HG02973 (cell line): Measurements from ENCODE around the gene FSD1.

Source experiments
- ATAC-seq: cut with Tn5 transposase; IDR thresholded peaks from one replicate; pipeline ENCODE4 v1.9.1; 2021; ENCODE audit warnings: moderate library complexity; ENCODE audit not compliant: unreplicated experiment

The FSD1 gene

GRCh38 chr19:4361152-4362046 lies 57.0 kb downstream of the FSD1 start:
- ATAC-seq: no peak

GRCh38 chr19:4362101-4362828 lies 57.9 kb downstream of the FSD1 start:
- no peak for ATAC-seq

DNA sequence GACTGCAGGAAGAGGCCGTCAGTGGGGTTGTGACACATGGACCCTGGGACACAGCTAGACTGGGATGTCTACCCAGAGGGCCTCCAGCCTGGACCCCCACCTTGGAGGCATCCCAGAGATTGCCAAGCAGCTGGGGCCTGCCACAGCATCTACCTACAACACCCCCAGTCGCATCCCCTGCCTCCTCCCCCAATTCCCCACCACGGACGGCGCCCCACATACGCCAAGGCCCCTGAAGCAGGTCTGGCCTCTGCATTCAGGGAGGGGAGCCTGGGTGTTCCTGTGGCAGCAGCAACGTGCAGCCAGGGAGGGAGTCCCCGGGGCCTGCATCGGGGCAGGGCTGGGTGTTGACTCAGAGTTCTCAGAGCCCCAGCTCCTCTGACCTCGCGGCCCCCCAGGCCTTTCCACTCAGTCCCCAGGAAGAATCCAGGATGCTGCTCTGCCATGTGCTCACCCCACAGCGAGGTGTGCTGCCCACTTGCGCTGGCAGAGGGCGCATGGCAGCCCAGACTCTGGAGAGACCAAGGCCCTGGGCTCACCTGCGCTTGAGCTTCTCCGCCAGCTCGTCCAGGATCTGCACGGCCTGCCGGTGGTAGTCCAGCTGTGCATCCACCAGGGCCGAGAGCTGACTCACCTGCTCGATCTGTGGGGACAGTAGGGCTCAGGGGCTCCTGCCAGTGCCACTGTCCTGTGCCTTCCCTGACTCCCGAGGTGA lies 58.6 kb downstream of the FSD1 start:
- ATAC-seq: no peak

DNA sequence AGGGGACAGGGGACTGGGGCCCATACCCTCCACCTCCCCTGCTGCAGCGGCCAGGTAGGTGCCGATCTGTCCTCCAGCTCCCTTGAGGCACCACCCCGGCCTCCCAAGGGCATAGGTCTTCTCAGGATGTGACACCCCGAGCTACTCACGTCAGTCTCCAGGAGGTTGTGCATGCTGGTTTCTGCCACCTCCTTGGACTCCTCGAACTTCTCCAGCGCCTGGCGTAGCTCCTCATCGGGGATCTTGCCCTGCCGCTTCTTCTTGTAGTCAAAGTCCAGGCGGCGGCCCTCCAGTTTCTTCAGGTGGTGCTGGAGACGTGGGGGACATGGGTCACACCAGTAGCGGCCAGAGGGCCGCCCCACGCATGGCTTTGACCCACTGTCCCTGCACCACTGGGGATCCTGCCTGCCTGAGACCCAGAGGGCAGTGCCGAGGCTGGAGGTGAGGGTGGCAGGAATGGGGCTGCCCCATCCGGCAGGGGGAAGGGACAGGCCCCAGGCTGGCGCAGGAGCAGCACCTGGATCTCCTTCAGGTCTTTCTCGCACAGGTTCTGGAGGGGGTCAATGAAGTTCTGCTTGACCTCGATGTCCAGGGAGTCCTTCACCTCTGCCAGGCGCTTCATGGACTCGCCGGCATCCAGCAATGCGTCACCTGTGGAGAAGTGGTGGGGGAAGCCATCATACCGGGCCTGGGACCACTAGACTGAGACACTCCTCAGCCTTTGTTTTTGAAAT lies 59.3 kb downstream of the FSD1 start:
- no peak for ATAC-seq

DNA sequence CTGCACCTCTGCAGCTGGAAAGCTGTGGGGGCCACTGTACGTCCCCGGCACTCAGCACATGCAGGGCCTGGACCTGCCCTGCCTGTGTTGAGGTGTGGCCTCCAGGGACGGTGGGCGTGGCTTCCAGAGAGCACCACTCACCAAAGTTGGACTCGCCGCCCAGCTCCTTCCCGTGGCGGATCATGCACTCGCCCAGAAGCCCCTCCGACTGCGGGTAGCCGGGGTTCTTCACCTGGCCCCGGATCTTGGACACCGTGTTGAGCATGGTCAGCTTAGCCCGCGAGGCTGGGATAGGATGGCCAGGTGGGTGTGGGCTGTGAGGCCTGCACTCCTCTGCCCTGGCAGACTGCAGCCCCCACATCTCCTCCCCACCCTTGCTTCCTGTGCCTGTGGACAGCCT lies 60.9 kb downstream of the FSD1 start:
- no peak for ATAC-seq

DNA sequence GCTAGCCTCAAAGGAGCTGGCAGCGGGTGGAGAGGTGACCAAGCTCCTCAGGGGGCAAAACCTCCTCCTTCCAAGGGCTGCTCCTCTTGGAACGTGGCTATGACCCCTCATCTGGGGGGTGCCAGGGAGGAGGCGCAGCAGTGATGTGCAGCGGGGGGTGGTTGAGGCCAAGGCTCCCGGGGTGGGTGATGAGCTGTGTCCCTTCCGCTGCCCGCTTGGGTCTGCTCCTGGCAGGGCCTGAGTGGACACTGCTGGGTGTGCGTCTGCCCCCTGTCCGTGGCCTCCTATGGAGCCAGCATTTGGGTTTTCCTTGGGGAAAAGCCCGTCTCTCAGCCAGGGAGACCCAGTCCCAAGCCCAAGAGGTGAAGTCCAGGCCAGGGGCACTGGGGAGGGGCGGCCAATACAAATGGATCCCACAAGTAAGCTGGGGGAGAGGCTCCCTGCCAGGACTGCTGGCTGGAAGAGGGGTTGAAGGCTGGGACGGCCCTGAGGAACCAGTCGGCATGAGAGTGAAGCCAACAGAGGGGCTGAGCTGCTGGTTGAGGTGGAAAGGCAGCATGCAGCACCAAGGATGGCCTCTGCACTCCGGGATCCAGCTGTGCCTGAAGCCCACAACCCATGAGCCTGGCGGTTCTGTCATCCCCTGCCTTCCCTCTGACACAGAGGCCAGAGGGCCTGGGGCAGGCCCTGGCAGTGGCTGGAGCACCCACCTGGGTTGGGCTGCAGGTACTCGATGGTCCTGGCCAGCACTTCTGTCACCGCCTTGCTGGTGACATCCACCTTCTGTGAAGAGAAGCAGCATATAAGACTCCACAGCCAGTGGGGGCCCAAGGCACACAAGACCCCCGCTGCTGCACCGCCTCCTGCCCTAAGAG lies 61.6 kb downstream of the FSD1 start:
- ATAC-seq: no peak

DNA sequence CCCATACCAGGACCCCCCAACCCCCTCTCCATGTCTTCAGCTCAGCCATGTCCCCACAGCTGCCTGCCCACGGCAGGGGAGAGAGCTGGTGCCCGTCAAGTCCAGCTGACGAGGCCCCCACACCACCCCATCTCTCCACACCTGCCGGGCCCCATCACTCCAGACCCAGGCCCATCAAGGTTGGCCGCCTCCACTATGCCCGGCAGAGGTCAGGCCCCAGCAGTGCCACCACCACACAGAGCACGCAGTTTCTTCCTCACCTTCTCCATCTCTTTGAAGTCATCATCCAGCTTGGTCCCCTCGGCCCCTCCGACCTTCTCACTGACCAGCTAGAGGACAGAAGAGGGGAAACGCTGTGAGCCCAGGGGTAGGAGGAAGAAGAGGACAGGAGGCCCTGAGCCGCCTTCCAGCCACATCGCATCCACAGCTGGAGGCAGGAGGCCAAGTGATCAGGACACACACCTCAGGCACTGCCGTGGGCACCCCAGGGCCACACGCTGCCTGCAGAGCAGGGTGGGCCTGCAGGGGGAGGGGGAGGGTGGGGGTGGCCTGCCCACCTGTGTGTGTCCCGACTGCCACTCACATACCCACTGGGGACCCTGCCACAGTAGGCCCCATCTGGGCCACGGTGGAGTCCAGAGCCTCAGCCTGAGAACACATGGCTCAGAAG lies 62.4 kb downstream of the FSD1 start:
- no peak for ATAC-seq

- no peak for ATAC-seq
Measured at GRCh38 chr19:4367336-4367723, 62.9 kb downstream of the FSD1 start.

DNA sequence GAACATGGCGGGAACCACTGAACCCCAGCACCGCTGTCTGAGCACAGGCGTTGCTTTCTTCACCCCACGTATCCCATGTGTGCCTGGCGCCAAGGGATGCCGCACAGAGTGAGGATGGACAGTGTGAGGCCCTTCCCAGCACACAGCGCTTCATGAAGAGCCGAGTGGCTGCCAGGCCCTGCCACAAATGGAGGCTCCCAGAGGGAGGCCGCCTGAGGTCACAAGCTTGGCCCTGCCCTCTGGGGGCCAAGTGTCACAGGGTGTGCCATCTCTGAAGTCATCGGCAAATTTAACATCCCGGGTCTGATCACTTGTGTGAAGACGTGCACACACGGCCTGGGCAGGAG lies 63.4 kb downstream of the FSD1 start:
- no peak for ATAC-seq

DNA sequence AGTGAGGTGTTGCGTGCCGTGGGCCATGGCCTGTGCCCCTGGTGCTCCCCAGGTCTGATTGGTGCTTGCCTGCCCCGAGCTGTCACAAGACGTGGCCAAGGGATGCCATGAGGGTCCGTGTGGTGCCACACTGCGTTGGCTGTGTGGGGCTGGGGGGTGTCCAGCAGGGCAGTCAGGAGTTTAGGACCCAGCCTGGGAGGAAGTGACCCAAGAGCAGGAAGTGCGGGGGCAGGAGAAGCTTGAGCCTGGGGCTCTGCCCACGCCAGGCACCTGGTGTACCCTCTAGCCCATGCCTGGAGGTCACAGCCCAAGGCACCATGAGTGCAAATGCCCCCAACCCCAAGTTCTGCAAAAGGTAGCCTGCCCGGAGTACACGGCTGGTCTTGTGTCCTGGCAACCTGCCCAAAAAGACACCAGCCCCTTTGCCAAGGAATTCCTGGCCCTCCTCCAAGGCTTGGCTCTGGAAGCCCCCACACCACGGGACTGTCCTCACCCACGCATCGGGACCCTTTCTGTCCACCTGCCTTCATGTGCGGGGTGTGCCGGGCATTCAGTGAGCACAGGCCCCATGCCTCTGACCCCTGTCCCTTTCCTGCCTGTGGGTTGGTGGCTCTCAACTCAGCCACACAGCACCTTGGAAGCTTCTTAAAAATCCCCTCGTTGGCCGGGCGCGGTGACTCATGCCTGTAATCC lies 63.9 kb downstream of the FSD1 start:
- ATAC-seq: no peak

- peak; percentile 47 for ATAC-seq
Measured at GRCh38 chr19:4369109-4369887, 64.9 kb downstream of the FSD1 start.

DNA sequence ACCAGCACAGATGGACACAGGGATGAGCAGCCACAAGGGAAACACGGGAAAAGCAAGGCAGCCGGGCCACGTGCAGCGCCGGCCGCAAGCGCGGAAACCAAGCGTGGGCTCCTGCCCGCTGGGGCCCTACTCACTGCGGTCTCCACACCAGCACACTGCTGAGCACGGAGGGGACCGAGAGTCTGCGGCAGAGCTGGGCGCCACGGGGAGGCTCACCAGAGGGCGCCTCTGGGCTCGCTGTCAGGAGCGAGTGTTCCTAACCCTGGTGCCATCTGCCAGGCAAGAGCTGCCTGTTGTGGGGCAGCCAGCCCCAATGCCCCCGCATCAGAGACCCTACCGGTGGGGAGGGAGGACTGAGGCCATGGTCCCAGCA lies 65.5 kb downstream of the FSD1 start:
- no peak for ATAC-seq

- ATAC-seq: no peak
Measured at GRCh38 chr19:4370418-4371041, 66.1 kb downstream of the FSD1 start.

GRCh38 chr19:4371247-4372164 lies 67.1 kb downstream of the FSD1 start:
- no peak for ATAC-seq

- ATAC-seq: no peak
Measured at GRCh38 chr19:4372165-4373012, 68.0 kb downstream of the FSD1 start.

DNA sequence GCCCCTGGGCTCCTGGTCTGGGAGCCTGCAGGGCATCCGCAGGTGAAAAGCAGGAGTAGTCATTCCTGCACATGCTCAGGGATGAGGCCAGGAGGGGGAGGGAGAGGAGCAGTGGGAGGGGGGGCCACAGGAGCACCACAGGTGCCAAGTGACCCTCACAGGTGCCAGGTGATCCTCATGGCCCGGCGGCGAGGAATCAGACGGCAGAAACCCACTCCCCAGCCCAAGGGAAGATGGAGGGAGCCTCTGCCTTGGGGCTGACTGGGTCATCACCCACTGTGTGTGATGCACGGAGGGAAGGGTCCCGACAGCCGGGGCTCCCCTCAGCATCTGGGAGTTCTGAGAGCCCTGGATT lies 68.6 kb downstream of the FSD1 start:
- no peak for ATAC-seq
